KMS-11 (cell line): ENCODE data around the gene WFDC1.

ENCODE experiments used
- H2AFZ ChIP-seq: fragments of 200-600 bp; sonication (generic); 2 replicates; pipeline ENCODE4 v1.6.1; 2016; ENCODE audit warnings: antibody characterized with exemption, mixed run types, low read depth
- H3K27ac ChIP-seq: fragments of 200-600 bp; sonication (generic); 2 replicates; pipeline ENCODE4 v1.6.1; 2016; ENCODE audit warnings: mild to moderate bottlenecking, mixed run types
- H3K27me3 ChIP-seq: fragments of 200-600 bp; sonication (generic); 2 replicates; pipeline ENCODE4 v1.6.1; 2017; ENCODE audit warnings: mild to moderate bottlenecking, low read depth, mixed run types, moderate library complexity; ENCODE audit not compliant: insufficient read depth
- H3K36me3 ChIP-seq: fragments of 200-600 bp; sonication (generic); 2 replicates; pipeline ENCODE4 v1.6.1; 2017; ENCODE audit warnings: mild to moderate bottlenecking, mixed run types; ENCODE audit not compliant: insufficient read depth
- H3K4me1 ChIP-seq: fragments of 200-600 bp; sonication (generic); 2 replicates; pipeline ENCODE4 v1.6.1; 2016; ENCODE audit warnings: mild to moderate bottlenecking, low read depth, mixed run types; ENCODE audit not compliant: poor library complexity, severe bottlenecking
- H3K4me2 ChIP-seq: fragments of 200-600 bp; sonication (generic); 2 replicates; pipeline ENCODE4 v1.7.0; 2016; ENCODE audit warnings: mild to moderate bottlenecking, mixed run types
- H3K4me3 ChIP-seq: fragments of 200-600 bp; sonication (generic); IDR thresholded peaks from 2 replicates; pipeline ENCODE4 v1.6.1; 2017; ENCODE audit warnings: low read depth, low read length, mixed read lengths; ENCODE audit not compliant: insufficient read depth
- H3K79me2 ChIP-seq: fragments of 200-600 bp; sonication (generic); 2 replicates; pipeline ENCODE4 v1.6.1; 2016; ENCODE audit warnings: low read depth, mixed run types; ENCODE audit not compliant: insufficient read depth
- H3K9ac ChIP-seq: fragments of 200-600 bp; sonication (generic); 2 replicates; pipeline ENCODE4 v1.6.1; 2016; ENCODE audit warnings: mild to moderate bottlenecking, mixed run types
- H4K20me1 ChIP-seq: fragments of 200-600 bp; sonication (generic); 2 replicates; pipeline ENCODE4 v1.6.1; 2016; ENCODE audit warnings: mild to moderate bottlenecking, mixed run types; ENCODE audit not compliant: insufficient read depth
- CTCF ChIP-seq: fragments of 200-600 bp; sonication (generic); conservative IDR thresholded peaks from 2 replicates; pipeline ENCODE4 v1.6.1; 2017; ENCODE audit warnings: low read depth, mild to moderate bottlenecking, antibody characterized with exemption, low read length, moderate library complexity, mixed read lengths

Gene WFDC1

GRCh38 chr16:84268291-84269040 lies 26.2 kb upstream of the WFDC1 start:
- H3K4me3 ChIP-seq: no peak overlapping the region
- no peaks in the 10 kb centered on the region for H3K79me2 ChIP-seq
- peaks cover 41% of the 10 kb centered on the region; the same call in 1 of the 2 replicates for H3K27me3 ChIP-seq
- H3K4me2 ChIP-seq: no peak overlapping the region
- no peak overlapping the region for H3K9ac ChIP-seq
- H2AFZ ChIP-seq: no peak overlapping the region
- no peaks in the 10 kb centered on the region for H3K36me3 ChIP-seq
- no peaks in the 10 kb centered on the region for H3K4me1 ChIP-seq
- no peaks in the 10 kb centered on the region for H4K20me1 ChIP-seq
- no peak overlapping the region for H3K27ac ChIP-seq
- no peak for TF ChIP-seq CTCF

- Histone ChIP-seq H3K27ac (no peak overlapping the region), H3K79me2 (no peaks in the 10 kb centered on the region)
These were observed 24.6 kb upstream of the WFDC1 start for GRCh38 chr16:84270071-84270470.

GRCh38 chr16:84270531-84270930 lies 24.1 kb upstream of the WFDC1 start:
- H3K4me1 ChIP-seq: no peaks in the 10 kb centered on the region
- peaks cover 40% of the 10 kb centered on the region; the same call in 1 of the 2 replicates for H3K27me3 ChIP-seq
- no peaks in the 10 kb centered on the region for H3K79me2 ChIP-seq
- H3K4me2 ChIP-seq: no peak overlapping the region
- H3K9ac ChIP-seq: no peak overlapping the region
- H3K4me3 ChIP-seq: no peak overlapping the region
- H3K36me3 ChIP-seq: no peaks in the 10 kb centered on the region
- no peaks in the 10 kb centered on the region for H4K20me1 ChIP-seq
- no peak for TF ChIP-seq CTCF
- H2AFZ ChIP-seq: no peak overlapping the region
- H3K27ac ChIP-seq: no peak overlapping the region

More at GRCh38 chr16:84270071-84270470, 24.6 kb upstream of the WFDC1 start:
- Histone ChIP-seq H3K9ac (no peak overlapping the region), H3K4me3 (no peak overlapping the region), H4K20me1 (no peaks in the 10 kb centered on the region), H3K4me1 (no peaks in the 10 kb centered on the region), H3K36me3 (no peaks in the 10 kb centered on the region), H2AFZ (no peak overlapping the region), H3K27me3 (peaks cover 40% of the 10 kb centered on the region; the same call in 1 of the 2 replicates), H3K4me2 (no peak overlapping the region)
- no peak for TF ChIP-seq CTCF

- H2AFZ ChIP-seq: no peak overlapping the region
- no peaks in the 10 kb centered on the region for H3K36me3 ChIP-seq
- H3K79me2 ChIP-seq: no peaks in the 10 kb centered on the region
- no peaks in the 10 kb centered on the region for H3K4me1 ChIP-seq
- no peak overlapping the region for H3K4me2 ChIP-seq
- H3K27ac ChIP-seq: no peak overlapping the region
- H3K27me3 ChIP-seq: peaks cover 37% of the 10 kb centered on the region; the same call in 1 of the 2 replicates
- no peak for TF ChIP-seq CTCF
- no peak overlapping the region for H3K4me3 ChIP-seq
- no peaks in the 10 kb centered on the region for H4K20me1 ChIP-seq
- no peak overlapping the region for H3K9ac ChIP-seq
These were observed 23.6 kb upstream of the WFDC1 start for GRCh38 chr16:84271037-84271436.
